Coronary artery (tissue), 2 donors: ENCODE data around the gene CIBAR2.
"Not testable (repeated sequence)": the region's sequence is repeated elsewhere in the genome, so short reads cannot be mapped to it uniquely, and the experiment has no call there.

ENCODE experiments used
- DNase-seq: peaks from one replicate; pipeline ENCODE4 v3.0.0-alpha.2; 2017; ENCODE audit warnings: low spot score
- H3K27ac ChIP-seq, 2 donors: fragments of 200-600 bp; sonication (generic); one replicate each; pipeline ENCODE4 v1.5.1; 2016 to 2019
- H3K4me3 ChIP-seq: fragments of 200-600 bp; sonication (generic); 2 replicates; pipeline ENCODE4 v1.5.1; 2016; ENCODE audit warnings: mild to moderate bottlenecking, moderate library complexity
- TF ChIP-seq, protein P1 (sequence below): fragments of 200-600 bp; sonication (generic); IDR thresholded peaks from one replicate; pipeline ENCODE4 v1.5.1; 2019; ENCODE audit warnings: antibody characterized with exemption

The CIBAR2 gene

DNA sequence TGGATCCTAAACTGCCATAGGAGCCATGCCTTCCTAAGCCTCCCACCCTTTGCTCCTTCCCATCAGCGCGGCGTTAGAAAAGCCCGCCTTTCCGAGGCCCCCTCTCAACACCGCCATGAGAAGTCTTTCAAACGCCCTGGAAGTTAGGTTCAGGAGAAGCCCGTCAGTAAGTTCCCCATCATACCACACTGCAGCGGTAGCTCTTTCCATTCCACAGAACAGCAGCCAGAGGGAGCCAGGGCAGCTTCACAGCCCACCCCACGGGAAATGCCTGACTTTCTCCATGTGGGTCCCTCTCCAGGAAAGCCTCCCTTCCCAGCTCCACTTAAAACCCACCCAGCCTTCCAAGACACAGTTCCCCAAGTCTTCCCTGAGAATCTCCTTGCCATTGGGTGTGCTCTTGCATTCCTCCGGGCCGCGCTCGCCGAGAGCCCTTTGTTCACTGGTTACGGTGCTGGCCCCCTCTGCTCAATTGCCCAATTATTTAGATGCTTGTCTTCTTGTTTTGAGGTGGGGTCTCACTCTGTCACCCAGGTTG, 56.0 kb downstream of the CIBAR2 start:
- TF ChIP-seq, protein P1, sequence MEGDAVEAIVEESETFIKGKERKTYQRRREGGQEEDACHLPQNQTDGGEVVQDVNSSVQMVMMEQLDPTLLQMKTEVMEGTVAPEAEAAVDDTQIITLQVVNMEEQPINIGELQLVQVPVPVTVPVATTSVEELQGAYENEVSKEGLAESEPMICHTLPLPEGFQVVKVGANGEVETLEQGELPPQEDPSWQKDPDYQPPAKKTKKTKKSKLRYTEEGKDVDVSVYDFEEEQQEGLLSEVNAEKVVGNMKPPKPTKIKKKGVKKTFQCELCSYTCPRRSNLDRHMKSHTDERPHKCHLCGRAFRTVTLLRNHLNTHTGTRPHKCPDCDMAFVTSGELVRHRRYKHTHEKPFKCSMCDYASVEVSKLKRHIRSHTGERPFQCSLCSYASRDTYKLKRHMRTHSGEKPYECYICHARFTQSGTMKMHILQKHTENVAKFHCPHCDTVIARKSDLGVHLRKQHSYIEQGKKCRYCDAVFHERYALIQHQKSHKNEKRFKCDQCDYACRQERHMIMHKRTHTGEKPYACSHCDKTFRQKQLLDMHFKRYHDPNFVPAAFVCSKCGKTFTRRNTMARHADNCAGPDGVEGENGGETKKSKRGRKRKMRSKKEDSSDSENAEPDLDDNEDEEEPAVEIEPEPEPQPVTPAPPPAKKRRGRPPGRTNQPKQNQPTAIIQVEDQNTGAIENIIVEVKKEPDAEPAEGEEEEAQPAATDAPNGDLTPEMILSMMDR: no peak
- DNase-seq: no peak
- H3K4me3 ChIP-seq: peak overlapping the region; percentile 61

DNA sequence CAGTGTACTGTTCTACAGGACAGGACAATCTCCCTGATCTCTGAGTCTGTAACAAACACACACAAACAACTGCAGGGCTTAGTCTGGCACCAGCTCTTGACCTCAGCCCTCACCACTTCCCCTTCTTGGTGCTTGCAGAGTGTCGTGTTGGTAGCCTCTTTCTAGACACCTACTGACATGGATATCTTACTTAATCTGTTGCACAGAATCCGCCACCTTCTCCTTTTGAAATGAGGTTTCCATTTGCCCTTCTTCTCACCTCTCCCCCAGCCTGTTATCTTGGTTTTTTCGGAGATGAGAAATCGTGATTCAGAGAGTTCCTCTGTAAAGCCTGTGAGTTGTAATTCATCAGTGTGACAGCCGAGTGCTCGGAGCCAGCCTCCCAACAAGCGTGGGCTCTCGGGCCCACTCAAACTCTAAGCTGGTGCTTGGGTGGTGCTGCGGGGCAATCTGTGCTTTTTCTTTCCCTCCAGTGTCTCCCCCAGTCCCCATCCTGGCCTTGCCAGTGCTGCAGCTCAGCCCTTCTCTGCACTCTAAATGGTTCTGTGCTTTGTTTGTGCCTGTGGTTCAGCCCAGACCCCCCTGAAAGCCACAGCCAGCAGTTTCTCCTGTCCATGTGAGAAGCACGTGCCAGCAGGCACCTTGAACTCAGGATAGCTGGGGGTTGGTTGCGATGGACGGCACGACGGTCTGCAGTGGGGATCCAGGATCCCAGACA, 56.6 kb downstream of the CIBAR2 start:
- Histone ChIP-seq H3K27ac (peak overlapping the region; percentile 52 to 77), H3K4me3 (peak overlapping the region; percentile 61)
- TF ChIP-seq, protein P1: no peak
- no peak for DNase-seq

More for the DNA sequence above, 56.0 kb downstream of the CIBAR2 start:
- H3K27ac ChIP-seq: peak overlapping the region; percentile 52 to 77

DNA sequence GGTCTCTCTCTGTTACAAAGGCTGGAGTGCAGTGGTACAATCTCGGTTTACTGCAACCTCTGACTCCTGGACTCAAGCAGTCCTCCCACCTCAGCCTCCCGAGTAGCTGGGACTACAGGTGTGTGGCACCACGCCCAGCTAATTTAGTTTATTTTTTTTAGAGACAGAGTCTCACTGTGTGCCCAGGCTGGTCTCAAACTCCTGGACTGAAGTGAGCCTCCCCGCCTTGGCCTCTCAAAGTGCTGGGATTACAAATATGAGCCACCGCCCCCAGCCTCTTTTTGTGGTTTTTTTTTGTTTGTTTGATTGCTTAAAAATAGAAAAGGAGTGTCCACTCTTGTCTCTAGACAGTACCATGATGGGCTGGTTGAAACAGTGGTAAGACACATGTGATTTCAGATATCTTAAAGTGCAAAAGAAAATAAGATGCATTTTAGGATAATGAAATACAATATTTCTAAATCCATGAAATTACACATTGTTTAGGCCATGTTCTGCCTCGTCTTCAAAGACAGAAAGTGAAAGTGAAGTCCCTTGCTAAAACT, 57.3 kb downstream of the CIBAR2 start:
- peak overlapping the region in 1 of 2 donors; percentile 77 for H3K27ac ChIP-seq
- DNase-seq: no peak
- peak overlapping the region; percentile 61 for H3K4me3 ChIP-seq
- TF ChIP-seq, protein P1: no peak

DNA sequence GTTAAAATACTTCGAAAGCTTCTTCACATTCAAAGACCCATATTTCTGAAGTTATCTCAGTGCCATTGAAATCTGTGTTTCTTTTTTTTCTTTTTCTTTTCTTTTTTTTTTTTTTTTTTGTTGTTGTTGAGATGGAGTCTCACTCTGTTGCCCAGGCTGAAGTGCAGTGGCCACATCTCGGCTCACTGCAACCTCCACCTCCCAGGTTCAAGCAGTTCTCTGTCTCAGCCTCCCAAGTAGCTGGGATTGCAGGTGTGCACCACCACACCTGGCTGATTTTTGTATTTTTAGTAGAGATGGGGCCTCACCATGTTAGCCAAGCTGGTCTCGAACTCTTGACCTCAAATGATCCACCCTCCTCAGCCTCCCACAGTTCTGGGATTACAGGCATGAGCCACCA, 58.0 kb downstream of the CIBAR2 start:
- H3K27ac ChIP-seq, DNase-seq, H3K4me3 ChIP-seq: not testable (repeated sequence)

DNA sequence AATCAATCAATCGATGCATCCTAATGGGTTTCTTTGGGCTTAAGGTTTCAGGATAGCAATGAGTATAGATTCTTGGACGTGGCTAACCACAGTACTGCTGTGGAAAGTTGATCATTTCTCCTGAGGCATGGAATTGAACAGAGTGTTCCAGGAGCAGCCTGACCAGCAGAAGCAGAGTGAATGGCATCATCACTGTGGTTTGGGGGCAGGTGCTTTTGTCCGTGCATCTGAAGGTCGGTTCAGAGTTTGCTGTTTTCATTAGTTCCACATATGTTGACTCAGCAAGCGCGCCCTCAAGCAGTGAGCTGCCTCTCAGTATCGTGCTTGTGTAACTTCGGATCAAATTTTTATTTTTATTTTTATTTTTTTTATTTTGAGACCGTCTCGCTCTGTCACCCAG, 59.7 kb downstream of the CIBAR2 start:
- Histone ChIP-seq H3K4me3 (no peak overlapping the region), H3K27ac (no peak overlapping the region)
- DNase-seq: no peak
- TF ChIP-seq, protein P1: no peak

DNA sequence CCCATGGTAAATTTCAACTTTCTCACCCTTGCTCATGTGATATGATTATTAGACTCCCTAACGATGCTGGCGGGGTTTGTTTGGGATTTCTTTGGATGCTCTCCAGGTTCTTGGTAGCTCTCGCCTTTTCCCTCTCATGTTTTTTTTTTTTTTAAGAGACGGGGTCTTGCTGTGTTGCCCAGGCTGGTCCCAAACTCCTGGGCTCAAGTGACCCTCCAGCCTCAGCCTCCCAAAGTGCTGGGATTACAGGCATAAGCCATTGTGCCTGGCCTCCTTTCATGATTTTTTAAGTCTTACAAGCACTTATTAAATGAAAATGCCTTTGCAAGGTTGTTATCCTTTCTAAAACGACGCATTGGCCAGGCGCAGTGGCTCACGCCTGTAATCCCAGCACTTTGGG, 60.6 kb downstream of the CIBAR2 start:
- TF ChIP-seq, protein P1: no peak
- no peak for DNase-seq
- H3K27ac ChIP-seq: no peak overlapping the region

DNA sequence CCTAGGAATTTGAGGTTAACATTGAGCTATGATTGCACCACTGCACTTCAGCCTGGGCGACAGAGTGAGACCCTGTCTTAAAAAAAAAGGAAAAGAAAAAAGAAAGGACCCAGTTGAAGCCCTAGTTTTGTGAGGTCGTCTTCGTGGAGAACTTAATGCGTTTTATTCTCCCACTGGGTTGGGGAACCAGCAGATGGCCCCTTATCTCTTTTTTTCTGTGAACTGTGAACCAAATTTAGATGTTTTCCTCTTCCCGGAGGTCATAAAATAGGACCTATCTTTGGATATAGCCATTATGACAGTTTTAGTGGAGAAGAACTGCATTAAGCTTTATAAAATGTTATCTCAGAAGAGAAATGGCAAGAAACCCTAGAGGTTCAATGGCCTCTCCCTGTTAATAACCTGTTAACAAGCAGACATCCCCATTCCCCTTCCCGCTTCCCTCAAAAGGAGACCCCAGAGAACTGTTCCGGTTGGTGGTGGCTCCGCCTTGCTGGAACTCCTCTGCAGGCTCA, 61.1 kb downstream of the CIBAR2 start:
- TF ChIP-seq, protein P1: no peak
- Histone ChIP-seq H3K27ac (no peak overlapping the region), H3K4me3 (no peak overlapping the region)
- no peak for DNase-seq

More for the DNA sequence above, 60.6 kb downstream of the CIBAR2 start:
- H3K4me3 ChIP-seq: no peak overlapping the region
